HepG2 (cell line): Measurements from ENCODE around the gene PIK3R5. TPM values are rescaled to one million over a fixed set of nuclear protein-coding genes. Genes with fewer than 3 reads are reported as not detected.

Experiments used
- ATAC-seq: fragments of 200-7000 bp; cut with Tn5 transposase; 3 replicates; pipeline ENCODE4 v1.9.1; 2020; ENCODE audit warnings: mild to moderate bottlenecking, moderate library complexity
- BruUV-seq: library from RNA; stranded (reverse); fragments of 400-500 nt; replicated peaks from 2 replicates; lab custom pipeline; 2021; lab: Mats Ljungman, UMichigan
- CTCF ChIA-PET: fragments of 300-600 bp; formaldehyde crosslinking; extraction: SDS; loops from one replicate; lab custom pipeline; 2021; ENCODE audit warnings: low total read pairs, inconsistent platforms, low intra/inter-chr PET ratio; lab: Yijun Ruan, JAX
- POLR2A ChIA-PET: fragments of 350-600 bp; sonication (Branson Sonifier 250); formaldehyde crosslinking; loops from one replicate; lab custom pipeline; 2020; ENCODE audit warnings: antibody characterized with exemption, inconsistent platforms; lab: Yijun Ruan, JAX
- DNase-seq: peaks from one replicate; pipeline ENCODE4 v3.0.0-alpha.2; 2015; ENCODE audit warnings: low spot score
- FAIRE-seq: peaks from 3 replicates; lab custom pipeline; 2011; peaks lifted over from hg19 to GRCh38; lab: Jason Lieb, UNC
- H2AFZ ChIP-seq: one replicate; pipeline ENCODE4 v1.6.1; 2011; ENCODE audit warnings: low read length, inconsistent platforms
- H3K27ac ChIP-seq: fragments of 300-600 bp; 3 replicates; pipeline ENCODE4 v1.8.0; 2011; ENCODE audit warnings: mixed run types, mild to moderate bottlenecking, mixed read lengths, low read length, inconsistent platforms; ENCODE audit not compliant: insufficient read depth; ENCODE audit errors: extremely low read length
- H3K27me3 ChIP-seq, 2 experiments: fragments of 200-600 bp in 1 of 2; 2 replicates in 1 of 2; 3 replicates in 1 of 2; pipeline versions ENCODE4 v1.6.0 to v1.8.0; 2011; ENCODE audit warnings: low read length in 2 of 2, mild to moderate bottlenecking in 2 of 2, moderate library complexity in 2 of 2, inconsistent platforms in 1 of 2; ENCODE audit not compliant: insufficient read depth in 2 of 2, control insufficient read depth in 1 of 2
- H3K36me3 ChIP-seq, 2 experiments: fragments of 200-600 bp in 1 of 2; replicated peaks in 1 of 2; 2 replicates in 1 of 2; 3 replicates in 1 of 2; pipeline versions ENCODE4 v1.5.1 to v1.8.0; 2011; ENCODE audit warnings: low read length in 2 of 2, inconsistent platforms in 1 of 2; ENCODE audit not compliant: insufficient read depth in 2 of 2, control insufficient read depth in 1 of 2
- H3K4me1 ChIP-seq: 2 replicates; pipeline ENCODE4 v1.5.1; 2012; ENCODE audit warnings: low read length, inconsistent platforms; ENCODE audit not compliant: insufficient read depth
- H3K4me2 ChIP-seq: 2 replicates; pipeline ENCODE4 v1.6.0; 2011; ENCODE audit warnings: low read depth, low read length, inconsistent platforms
- H3K4me3 ChIP-seq, 3 experiments: fragments of 200-600 bp in 1 of 3; sonication (generic), shearing (Covaris generic) in 1 of 3; replicated peaks in 1 of 3; 2 replicates each; pipeline ENCODE4 v1.5.1; 2011 to 2016; ENCODE audit warnings: low read length in 3 of 3, inconsistent platforms in 2 of 3, low read depth in 2 of 3, mild to moderate bottlenecking in 2 of 3, control low read depth in 1 of 3, mixed read lengths in 1 of 3; ENCODE audit not compliant: insufficient read depth in 1 of 3
- H3K79me2 ChIP-seq: one replicate; pipeline ENCODE4 v1.6.1; 2011; ENCODE audit warnings: low read length, inconsistent platforms; ENCODE audit not compliant: insufficient read depth
- H3K9ac ChIP-seq: 2 replicates; pipeline ENCODE4 v1.6.0; 2011; ENCODE audit warnings: mild to moderate bottlenecking, low read depth, low read length, inconsistent platforms; ENCODE audit not compliant: insufficient read depth
- H3K9me3 ChIP-seq: 2 replicates; pipeline ENCODE4 v1.5.1; 2012; ENCODE audit warnings: mild to moderate bottlenecking, low read length
- H4K20me1 ChIP-seq: 2 replicates; pipeline ENCODE4 v1.6.0; 2011; ENCODE audit warnings: inconsistent platforms, mild to moderate bottlenecking, low read length, moderate library complexity; ENCODE audit not compliant: insufficient read depth
- AKAP8 ChIP-seq: sonication (generic); formaldehyde crosslinking; IDR thresholded peaks from 2 replicates; pipeline ENCODE4 v1.5.1; 2020; ENCODE audit warnings: mild to moderate bottlenecking, missing genetic modification reagents
- CAMTA2 ChIP-seq: sonication (generic); formaldehyde crosslinking; IDR thresholded peaks from 2 replicates; pipeline ENCODE4 v1.4.0; 2020; ENCODE audit warnings: mild to moderate bottlenecking, missing genetic modification reagents, borderline replicate concordance
- GRHL1 ChIP-seq: sonication (generic); formaldehyde crosslinking; conservative IDR thresholded peaks from 2 replicates; pipeline ENCODE4 v1.8.0; 2022; ENCODE audit warnings: missing genetic modification reagents
- PATZ1 ChIP-seq: sonication (generic); formaldehyde crosslinking; IDR thresholded peaks from 2 replicates; pipeline ENCODE4 v1.4.0; 2020; ENCODE audit warnings: missing genetic modification reagents
- SNAPC4 ChIP-seq: sonication (generic); formaldehyde crosslinking; IDR thresholded peaks from 2 replicates; pipeline ENCODE4 v1.4.0; 2020; ENCODE audit warnings: mild to moderate bottlenecking, missing genetic modification reagents
- TEAD2 ChIP-seq: sonication (generic); formaldehyde crosslinking; IDR thresholded peaks from 2 replicates; pipeline ENCODE4 v1.9.0; 2021; ENCODE audit warnings: missing genetic modification reagents
- TSC22D2 ChIP-seq: sonication (generic); formaldehyde crosslinking; IDR thresholded peaks from 2 replicates; pipeline ENCODE4 v1.5.1; 2020; ENCODE audit warnings: missing genetic modification reagents, mild to moderate bottlenecking, borderline replicate concordance
- ZBED4 ChIP-seq: sonication (generic); formaldehyde crosslinking; IDR thresholded peaks from 2 replicates; pipeline ENCODE4 v1.4.0; 2020; ENCODE audit warnings: missing genetic modification reagents, borderline replicate concordance
- ZNF138 ChIP-seq: sonication (generic); formaldehyde crosslinking; IDR thresholded peaks from 2 replicates; pipeline ENCODE4 v1.5.0; 2020; ENCODE audit warnings: mild to moderate bottlenecking, low read depth, missing genetic modification reagents
- ZNF256 ChIP-seq: sonication (generic); formaldehyde crosslinking; conservative IDR thresholded peaks from 2 replicates; pipeline ENCODE4 v1.4.0; 2020; ENCODE audit warnings: missing genetic modification reagents
- WGBS: methylation state at CpG from one replicate; pipeline ENCODE4 v1.1.6; 2017; ENCODE audit warnings: low lambda C conversion rate; 5-methylcytosine and 5-hydroxymethylcytosine counted together
- in situ Hi-C: cut with HindIII; loops from 2 replicates; pipeline ENCODE4 v1.10.0; 2017; ENCODE audit warnings: low pct_unique_long_range_greater_than_20kb; ENCODE audit not compliant: extremely low pct_ligation_motif_present
- intact Hi-C: fragments of 100-400 bp; cut with micrococcal nuclease; formaldehyde crosslinking; loops from one replicate; pipeline ENCODE4 v1.10.0; 2022; ENCODE audit not compliant: unreplicated experiment
- polyA plus RNA-seq, 8 experiments: library from polyadenylated mRNA; depleted of rRNA in 3 of 8; stranded (reverse) in 7 of 8; unstranded in 1 of 8; fragments of >200 nt; fragmentation: Illumina TruSeq in 4 of 8; extraction: Trizol in 4 of 8; gene quantifications; 2 replicates each; pipeline versions ENCODE4 v1.2.1 to v1.2.3, GENCODE V29; 2011 to 2016; ENCODE audit warnings: low read depth in 4 of 8, missing spikeins in 1 of 8, mixed read lengths in 1 of 8; ENCODE audit not compliant: insufficient read depth in 1 of 8
- total RNA-seq, 5 experiments: library from RNA; depleted of rRNA; stranded (reverse); fragments of >200 nt; fragmentation: Illumina TruSeq; extraction: Trizol; gene quantifications; 2 replicates each; pipeline ENCODE4 v1.2.3, GENCODE V29; 2016; ENCODE audit warnings: low read depth in 1 of 5

Gene PIK3R5
- total and polyA plus RNA-seq, 2 of the 13 experiments (the other 11 are each of a cell fraction or from before 2014, with no cell fraction given): not detected

- no peak for TF ChIP-seq GRHL1 (CRISPR knock-in tag)
- no peak for TF ChIP-seq AKAP8 (CRISPR knock-in tag)
- no peak for TF ChIP-seq ZNF138 (CRISPR knock-in tag)
These were observed 85.0 kb downstream of the PIK3R5 start (continued) for GRCh38 chr17:8880466-8880865.

- Histone ChIP-seq H3K79me2 (no peaks in the 10 kb centered on the region), H4K20me1 (no peaks in the 10 kb centered on the region), H3K27me3 (peaks cover 3 to 55% of the 10 kb centered on the region in 2 experiments), H3K27ac (no peak overlapping the region), H3K9me3 (no peaks in the 10 kb centered on the region), H3K4me3 (no peak overlapping the region), H2AFZ (no peak overlapping the region), H3K4me2 (no peak overlapping the region), H3K4me1 (no peaks in the 10 kb centered on the region), H3K36me3 (no peaks in the 10 kb centered on the region), H3K9ac (no peak overlapping the region)
- WGBS: 34% methylated on average over 7 of the region's 7 CpGs
- POLR2A ChIA-PET: no interaction called here
- no peak for DNase-seq
- intact Hi-C loops (no loop called here), in situ Hi-C loops (no loop called here)
- CTCF ChIA-PET: no interaction called here
- no TSS peak for BruUV-seq
- no peak for ATAC-seq
- no peak for FAIRE-seq
- no peak for TF ChIP-seq ZBED4 (CRISPR knock-in tag)
- TF ChIP-seq CAMTA2 (CRISPR knock-in tag): no peak
- TF ChIP-seq ZNF256 (CRISPR knock-in tag): no peak
- no peak for TF ChIP-seq SNAPC4
- no peak for TF ChIP-seq PATZ1 (CRISPR knock-in tag)
- TF ChIP-seq TSC22D2 (CRISPR knock-in tag): no peak
- TF ChIP-seq TEAD2 (CRISPR knock-in tag): no peak
These were observed 86.1 kb downstream of the PIK3R5 start for GRCh38 chr17:8879410-8879809.
